ENCODE data around the gene MGMT.

The MGMT gene

DNA sequence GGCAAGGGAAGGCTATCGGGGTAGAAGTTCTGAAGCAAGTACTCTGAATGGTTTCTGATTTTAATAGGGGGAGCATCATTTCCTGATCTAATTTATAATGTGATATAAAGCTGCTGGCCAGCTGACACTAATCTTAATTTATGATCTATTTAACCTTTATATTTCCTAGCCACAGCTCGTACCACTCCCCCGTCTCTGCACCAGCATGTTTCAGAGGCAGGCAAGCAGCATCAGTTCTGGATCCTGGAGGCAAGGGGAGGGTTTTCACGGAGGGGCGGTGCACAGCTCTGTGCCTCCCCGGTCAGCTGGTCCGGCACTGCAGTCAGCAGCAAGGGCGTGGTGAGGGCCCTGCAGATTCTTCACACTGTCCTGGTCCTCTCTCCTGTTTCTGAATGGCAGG lies 30.0 kb downstream of the MGMT start:
- no peak for DNase-seq

DNA sequence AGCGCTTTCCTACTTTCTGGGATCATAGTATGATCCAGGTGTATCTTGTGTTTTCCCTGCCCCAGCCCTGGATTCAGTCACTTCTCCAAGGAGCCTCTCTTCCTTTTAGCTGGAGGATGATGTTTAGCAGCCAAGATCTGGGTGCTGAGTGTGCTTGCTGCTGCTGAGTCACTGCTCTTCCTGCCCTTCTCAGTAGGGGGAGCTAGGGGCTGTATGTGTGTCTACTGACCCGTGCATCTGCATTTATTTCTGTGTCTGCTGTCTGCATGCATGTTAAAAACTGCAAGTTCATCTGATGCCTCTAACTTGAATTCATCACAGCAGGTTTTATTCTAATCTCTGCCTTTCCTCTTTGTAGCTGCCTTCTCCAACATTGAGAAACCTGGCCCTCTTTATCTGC lies 31.6 kb downstream of the MGMT start:
- no peak for DNase-seq

DNA sequence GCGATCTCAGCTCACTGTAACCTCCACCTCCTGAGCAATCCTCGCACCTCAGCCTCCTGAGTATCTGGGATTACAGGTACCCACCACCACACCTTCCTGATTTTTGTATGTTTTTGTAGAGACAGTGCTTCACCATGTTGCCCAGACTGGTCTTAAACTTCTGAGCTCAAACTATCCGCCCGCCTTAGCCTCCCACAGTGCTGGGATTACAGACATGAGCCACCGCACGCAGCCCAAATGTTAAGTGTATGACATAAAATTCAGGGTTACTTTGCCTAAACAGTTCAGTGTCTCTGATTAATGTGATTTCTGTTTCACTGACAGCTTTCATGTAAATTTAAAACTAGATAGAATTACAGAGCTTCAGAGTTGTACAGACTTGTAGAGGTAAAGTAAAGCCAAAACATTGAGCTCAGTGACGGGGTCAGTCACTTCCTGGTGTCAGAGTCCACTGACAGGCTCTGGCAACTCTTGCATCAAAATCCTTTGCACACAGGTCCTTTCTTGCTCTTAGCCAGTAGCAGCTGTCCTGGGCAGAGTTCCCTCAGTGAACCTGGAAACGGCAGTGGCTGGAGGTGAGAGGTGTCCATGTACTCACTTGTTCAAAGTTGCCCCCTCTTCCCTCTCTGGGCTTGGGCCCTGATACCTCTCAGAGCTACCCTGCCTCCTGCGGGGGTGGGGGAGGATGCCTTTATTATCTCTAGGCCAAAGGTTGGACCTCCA lies 33.7 kb downstream of the MGMT start:
- DNase-seq = no peak

DNA sequence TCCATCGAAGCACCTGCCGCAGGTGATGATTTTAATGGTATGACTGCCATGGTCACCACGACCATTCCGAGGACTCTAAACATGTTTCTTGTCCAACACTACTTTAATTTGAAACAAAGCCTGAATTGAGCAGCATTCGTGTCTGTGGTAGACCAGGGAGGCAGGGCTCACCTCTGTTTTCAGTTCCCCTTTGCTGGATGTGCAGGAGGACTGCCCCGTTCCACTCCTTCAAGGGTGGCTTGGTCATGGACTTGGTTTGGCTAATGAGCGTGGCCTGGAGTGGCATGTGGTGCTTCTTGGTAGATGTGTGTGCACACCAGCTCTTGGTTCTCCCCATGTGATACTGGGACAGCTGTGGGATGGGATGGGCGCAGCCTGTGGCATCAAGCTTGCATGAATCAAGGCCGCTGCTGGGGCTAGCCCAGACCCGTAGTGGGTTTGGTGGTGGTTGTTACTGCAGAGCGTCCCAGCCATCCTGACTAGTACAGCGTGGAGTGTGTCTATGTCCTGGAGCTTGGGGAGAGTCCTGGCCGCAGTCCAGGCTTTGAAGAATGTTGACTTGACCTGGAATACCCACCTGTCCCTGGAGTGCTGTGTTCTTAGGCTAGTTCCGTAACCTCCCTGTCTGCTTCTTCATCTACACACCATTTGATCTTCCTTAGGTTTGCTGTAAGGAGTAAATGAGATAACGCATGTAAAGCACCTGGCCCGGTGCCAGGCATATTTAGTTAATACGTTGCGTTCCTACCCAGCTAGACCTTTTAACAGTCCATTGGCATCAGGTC lies 34.8 kb downstream of the MGMT start:
- no peak for DNase-seq

DNA sequence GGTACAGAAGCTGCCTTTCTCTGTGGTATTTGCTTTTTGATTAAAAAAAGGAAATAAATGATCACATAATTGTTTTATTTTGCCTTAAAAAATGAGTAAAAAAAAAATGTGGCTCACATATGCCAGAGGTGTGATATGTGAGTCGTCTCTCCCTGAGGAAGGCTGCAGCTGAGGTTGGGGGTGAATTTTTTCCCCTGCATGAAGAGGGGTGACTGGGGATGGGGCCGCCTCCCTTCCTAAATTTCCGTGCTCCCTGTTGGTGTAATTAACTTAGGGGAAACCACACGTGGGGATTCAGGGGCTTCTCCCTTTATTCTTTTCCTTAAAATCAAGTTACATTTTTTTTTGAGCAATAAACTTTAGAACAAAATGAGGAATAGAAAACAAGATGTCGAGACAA lies 35.4 kb downstream of the MGMT start:
- no peak for DNase-seq

DNA sequence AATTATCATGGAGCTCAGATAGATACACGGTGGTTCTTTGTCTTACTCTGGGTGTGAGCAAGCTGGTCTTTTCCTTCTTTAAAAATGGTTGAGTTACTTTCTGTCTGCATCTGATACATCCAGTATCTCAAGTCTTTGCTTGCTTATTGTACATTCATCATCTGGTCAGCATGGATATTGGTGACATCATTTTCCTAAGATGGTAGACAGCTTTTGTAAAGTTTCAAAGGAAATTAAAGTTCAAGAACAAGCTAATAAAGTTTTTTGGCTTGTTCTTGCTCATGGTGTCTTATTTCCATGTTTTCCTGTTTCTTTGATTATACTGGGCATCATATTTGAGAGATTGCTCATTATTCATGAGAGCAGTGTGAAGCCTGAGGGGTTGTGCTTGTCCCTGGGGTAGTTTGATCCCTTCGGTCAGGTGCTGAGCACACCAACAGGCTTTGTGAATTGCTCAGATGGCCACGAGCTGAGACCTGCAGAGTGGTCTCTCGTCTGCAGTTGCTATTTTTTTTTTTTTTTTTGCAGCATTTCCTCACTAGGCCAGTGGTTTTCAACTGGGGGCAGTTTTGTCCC lies 38.5 kb downstream of the MGMT start:
- no peak for DNase-seq

DNA sequence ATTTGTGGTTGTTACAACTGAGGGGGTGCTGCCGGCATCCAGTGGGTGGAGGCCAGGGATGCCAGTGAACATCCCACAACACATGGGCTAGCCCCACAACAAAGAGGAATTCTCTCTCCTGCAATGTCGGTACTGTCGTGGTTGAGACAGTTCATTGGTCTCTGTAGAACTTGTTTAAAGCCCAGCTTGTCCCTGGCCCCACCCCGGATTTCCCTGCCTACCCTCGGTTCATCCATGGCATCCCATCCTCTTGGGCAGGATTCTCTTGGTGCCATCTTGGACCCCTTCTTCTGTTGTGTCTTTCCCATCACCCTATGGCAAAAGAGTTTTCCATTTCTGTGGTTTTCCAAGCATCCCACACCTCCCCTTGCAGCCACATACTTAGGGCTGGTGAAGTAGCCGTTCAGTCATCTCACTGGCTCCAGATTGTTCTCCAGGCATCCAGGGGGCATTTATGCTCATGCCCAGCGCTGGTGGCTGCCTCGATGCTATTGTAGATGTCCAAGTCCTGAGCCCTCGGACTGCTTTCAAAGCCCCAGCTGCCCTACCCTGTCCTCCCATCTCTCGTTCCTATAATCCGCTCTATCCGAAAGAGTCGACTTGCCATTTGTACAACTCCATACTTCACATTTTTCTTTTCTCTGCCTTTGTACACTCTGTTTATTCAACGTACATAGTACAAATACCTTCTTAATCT lies 39.2 kb downstream of the MGMT start:
- no peak for DNase-seq

DNA sequence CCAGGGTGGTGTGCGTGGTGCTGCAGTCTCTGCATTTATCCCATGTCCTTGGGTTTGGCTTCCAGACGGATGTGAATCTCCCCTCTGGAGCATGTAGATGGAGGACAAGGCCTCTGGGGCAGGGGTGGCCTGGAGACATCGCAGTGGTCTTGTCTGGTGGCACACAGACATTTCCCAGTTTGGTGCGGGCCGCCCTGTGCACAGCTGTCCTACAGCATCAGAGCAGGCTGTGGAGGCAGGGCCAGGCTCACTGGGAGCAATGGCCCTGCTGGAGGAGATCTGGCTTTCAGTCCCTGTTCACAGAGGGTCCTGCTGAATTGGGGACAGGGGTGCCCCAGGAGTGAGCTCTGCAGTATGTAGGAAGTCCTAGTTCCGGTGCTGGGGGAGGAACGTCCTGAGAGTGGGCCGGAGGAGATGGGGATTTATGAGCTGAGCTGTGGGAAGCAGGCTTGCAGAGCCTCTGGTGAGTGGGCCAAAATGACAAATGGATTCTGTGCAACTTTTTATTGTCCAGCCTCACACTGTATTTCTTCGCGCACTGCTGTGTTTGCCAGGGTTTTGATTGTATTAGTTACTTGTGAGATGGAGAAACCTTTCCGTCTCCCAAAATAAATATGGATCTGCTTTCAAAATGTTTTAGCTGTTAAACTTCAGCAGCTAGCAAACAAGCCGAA lies 40.3 kb downstream of the MGMT start:
- DNase-seq = no peak

DNA sequence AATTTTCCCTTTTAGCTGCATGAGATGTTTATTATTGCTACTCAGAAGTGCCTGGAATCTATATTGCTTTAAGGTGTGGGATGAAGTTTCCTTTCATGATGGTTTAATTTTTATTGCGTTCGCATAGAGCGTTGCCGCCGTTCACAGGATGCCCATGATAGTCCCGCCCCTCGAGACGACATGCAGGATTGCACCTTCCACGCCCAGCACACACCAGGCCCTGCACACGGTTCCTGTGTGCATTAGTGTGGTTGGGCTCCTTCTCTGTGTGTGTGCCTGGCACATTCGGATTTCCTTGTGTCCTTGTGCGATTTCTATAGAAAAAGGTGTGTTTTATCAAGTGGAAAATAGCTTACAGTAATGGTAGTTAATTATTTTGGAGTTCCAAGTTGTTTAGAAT lies 42.1 kb downstream of the MGMT start:
- no peak for DNase-seq

DNA sequence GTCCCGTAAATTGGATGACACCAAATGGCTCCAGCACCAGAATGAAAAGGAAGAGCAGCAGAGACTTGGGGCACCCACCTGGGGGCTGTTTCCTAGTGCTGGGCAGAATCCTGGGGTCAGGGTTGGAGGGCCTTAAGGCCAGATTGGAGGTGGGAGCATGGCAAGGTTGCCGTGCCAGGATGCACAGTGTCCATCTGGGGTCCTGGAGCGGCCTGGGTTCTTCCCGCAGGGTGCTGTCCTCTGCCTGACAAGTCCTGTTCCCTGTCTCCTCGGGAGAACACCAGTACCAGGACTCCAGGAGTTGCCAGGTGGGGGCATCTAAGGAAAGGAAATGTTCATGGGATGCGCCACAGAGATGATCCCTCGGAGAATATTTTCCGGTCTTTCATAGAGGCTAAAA lies 42.8 kb downstream of the MGMT start:
- no peak for DNase-seq

DNA sequence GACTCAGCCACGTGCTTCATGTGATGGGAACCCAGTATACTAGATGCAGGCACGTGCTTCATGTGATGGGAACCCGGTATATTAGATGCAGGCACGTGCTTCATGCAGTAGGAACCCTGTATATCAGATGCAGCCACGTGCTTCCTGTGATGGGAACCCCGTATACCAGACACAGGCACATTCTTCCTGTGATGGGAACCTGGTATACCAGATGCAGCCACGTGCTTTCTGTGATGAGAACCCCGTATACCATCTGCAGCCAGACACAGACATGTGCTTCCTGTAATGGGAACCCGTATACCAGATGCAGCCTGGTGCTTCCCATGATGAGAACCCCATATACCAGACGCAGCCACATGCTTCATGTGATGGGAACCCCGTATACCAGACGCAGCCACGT lies 44.0 kb downstream of the MGMT start:
- DNase-seq = no peak

DNA sequence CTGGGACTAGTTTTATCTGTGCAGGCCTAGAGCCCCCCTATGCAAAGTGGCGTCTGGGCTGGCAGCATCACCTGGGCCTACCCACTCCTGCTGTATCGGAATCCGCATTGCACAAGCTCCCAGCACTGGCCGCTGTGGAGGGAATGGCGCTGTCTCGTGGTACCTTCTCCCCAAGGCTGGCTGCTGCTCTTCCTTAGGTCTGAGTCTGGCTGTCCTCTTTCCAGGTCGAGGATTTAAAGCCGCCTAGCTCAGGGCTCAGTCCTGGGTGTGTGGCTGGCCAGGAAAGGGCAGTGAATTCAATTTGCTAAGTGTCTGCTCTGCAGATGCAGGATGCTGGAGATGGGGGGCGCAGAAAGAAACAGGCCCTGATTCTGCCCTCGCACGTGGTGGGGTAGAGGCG lies 44.7 kb downstream of the MGMT start:
- DNase-seq = no peak

DNA sequence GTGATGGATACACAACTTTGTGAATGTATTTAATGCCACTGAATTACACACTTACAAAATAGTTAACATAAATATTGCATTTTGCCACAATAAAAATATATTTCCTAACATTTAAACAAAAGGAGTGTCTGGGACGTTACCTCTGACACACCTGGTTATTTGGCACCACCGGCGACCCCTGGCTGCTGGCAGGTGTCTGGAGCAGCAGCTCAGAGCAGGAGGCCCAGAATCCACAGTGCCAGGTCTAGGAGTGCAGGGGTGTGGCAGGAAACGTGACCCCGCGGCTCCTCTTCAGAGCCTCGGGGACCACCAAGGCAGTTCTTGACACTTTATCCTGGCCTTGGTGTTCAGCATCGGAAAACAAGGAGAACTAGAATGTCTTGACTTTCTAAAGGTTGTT lies 46.3 kb downstream of the MGMT start:
- no peak for DNase-seq

DNA sequence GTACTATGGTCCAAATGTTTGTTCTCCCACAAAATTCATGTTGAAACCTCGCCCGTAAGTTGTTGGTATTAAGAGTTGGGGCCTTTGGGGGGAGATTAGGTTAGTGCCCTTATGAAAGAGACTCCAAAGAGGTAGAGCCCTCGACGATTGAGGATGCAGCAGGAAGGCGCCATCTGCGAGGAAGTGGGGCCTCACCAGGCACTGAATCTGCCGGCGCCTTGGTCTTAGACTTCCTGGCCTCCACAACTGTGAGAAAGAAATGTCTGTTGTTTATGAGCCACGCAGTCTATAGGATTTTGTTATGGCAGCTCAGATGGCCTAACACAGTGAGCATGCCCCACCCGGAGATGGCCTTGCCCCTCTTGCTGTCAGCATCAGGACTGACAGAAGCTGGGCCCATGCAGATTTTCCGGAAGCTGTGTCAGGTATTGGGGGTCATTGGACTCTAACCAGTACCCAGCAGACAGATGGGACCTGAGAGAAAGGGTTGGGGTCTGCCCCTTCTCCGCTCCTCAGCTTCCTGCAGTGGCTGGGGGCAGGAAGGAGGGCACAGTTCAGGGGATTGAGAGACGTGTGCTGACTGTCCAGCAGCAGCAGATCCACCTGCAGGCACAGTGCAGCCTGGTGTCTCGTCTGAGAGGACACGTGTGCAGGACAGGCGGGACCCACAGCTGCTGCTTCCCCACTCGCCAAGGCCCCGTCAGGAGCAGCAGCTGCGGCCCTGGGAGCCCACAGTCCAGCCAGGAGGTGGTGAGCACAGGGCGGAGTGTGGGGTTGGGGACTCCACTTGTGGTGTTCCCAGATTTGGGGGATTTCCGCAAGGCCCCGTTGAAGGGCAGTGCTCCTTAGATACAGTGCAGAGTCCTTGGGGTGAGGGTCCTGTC lies 47.8 kb downstream of the MGMT start:
- DNase-seq = no peak

DNA sequence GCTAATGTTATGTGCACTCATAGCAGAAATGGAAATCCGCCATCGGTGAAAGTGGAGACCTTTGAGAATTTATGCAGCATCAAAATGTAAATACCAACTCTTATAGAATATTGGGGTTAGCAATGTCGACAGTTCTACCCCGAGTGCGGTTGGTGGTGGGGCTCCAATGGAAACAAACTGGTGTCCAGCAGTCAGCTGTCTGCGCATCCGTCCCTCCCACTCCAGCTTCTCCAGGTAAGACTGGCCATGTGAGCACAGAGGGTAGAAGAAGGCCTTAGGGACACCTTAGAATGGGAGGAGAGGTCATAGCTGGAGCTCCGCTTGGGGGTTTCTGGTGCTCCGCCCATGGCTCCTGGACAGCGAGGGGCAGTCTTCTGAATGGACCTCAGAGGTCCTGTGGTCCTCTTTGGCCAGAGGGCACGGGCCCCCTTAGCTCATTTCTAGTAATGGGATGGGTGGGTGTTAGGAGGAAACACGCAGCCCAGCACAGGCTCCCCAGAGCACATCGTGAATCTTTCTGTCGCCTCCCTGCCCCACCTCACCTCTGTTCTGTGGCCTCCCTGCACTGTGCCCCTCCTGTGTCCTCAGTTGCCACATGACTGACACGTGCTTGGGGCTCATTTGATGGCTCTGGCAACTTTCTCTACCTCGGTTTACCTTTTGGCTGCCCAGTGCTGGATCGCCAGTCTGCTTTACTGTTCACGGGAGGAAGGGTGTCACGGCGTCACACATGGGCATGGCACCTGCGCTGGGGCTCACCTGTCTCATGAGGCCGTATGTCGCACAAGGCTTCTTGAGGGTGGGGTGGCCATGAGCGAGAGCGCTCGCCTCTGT lies 50.0 kb downstream of the MGMT start:
- DNase-seq = no peak

DNA sequence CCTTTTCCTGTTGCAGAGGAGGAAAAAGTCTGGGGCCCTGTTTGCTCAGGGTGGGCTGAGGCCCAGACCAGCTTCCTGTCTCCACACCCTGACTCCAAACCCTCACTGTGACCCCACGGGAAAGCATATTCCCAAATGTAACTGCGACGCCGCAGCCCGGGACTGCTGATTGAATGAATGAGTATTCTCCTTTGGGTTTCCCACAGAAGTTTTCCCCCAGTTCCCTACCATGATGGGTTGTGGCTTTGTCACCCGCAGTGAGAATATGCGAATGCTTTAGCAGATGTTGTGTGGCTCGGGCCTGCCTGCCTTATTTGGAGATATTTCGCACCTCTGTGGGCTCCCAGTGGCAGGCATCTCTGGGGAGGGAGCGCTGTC lies 50.6 kb downstream of the MGMT start:
- no peak for DNase-seq

DNA sequence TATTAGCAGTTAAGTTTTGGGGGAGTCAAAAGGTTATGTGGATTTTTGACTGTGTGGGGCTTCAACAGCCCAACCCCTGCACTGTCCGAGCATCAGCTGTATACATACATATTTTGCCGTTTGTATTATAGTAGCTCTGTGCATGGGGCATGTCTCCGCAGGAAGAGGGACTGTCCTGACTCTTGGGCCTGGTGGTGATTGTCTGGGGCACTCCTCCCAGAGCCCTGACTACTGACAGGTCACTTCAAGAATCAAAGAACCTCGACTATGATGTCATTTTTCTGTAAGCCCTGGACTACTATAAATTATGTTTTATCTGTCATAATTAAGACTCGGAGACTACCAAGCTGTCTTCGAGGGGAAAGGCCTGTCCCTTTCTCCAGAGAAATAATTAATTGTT lies 51.8 kb downstream of the MGMT start:
- no peak for DNase-seq

DNA sequence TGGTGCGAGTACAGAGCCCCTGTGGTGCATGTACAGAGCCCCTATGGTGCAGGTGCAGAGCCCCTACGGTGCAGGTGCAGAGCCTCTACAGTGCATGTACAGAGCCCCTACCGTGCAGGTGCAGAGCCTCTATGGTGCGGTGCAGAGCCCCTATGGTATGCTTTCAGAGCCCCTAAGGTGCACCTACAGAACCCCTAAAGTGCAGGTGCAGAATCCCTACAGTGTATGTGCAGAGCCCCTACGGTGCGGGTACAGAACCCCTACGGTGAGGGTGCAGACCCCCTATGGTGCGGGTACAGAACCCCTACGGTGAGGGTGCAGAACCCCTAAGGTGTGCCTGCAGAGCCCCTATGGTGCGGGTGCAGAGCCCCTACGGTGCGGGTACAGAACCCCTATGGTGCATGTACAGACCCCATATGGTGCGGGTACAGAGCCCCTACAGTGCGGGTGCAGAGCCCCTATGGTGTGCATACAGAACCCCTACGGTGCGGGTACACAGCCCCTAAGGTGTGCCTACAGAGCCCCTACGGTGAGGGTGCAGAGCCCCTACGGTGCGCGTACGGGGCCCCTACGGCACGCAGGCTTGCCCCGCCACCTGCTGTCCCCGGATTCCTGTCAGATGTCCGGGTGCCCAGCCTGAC lies 53.5 kb downstream of the MGMT start:
- DNase-seq = no peak

DNA sequence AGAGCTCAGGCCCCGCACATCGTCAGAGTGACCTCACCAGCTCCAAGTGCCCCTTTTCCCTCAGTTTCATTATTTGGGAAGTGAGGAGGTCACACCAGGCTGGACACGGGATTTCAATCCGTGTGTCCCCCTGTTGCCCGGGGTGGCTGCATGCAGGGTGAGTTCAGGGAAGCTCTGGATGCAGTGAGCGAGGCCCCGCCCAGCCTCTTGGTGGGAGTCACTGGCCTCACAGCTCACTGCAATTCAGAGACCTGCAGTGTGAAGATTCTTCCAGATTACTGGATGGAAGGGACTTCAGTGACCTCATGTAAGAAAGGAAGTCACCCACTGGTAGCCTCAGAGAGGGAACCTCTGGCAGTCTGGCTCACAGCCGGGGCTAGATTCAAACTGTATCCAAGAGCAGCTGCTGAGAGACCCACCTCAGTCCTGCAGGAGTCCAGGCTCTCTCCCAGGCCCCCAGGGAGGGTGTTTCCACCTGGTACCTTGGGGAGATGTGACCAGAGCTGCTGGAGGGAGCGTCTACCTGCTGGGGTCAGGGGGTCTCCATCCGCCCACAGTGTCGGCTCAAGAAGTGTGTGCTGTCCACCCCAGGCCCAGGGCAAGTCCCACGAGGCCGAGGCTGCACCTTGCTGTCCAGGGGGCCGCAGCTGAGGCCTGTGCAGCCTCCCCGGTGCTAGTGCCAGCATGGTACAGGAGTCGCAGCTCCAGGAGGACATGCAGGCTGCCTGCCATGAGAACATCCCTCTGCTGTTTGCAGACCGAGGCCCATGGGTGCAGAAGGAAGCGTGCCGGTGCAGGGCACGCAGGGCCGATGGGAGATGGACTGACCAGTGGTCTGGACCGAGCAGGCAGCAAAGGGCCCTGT lies 54.4 kb downstream of the MGMT start:
- DNase-seq = no peak
